ENCODE measurements around the gene TSPAN3.

TSPAN3 gene

GRCh38 chr15:77053709-77054108, 17.2 kb downstream of the TSPAN3 start:
- no peak for DNase-seq (ENCODE audit: low read depth in 3 of 3)

GRCh38 chr15:77052556-77052955, 18.4 kb downstream of the TSPAN3 start:
- DNase-seq (ENCODE audit: low read depth in 3 of 3) = no peak

GRCh38 chr15:77048135-77048876, 22.6 kb downstream of the TSPAN3 start:
- no peak for DNase-seq (ENCODE audit: low read depth in 3 of 3)

GRCh38 chr15:77046704-77047412, 24.1 kb downstream of the TSPAN3 start:
- DNase-seq (ENCODE audit: low read depth in 3 of 3) = no peak

GRCh38 chr15:77045985-77046384, 24.9 kb downstream of the TSPAN3 start:
- no peak for DNase-seq (ENCODE audit: low read depth in 3 of 3)

GRCh38 chr15:77044228-77045042, 26.5 kb downstream of the TSPAN3 start:
- DNase-seq (ENCODE audit: low read depth in 3 of 3) = no peak

- no peak for DNase-seq (ENCODE audit: low read depth in 3 of 3)
Measured at GRCh38 chr15:77042955-77043920, 27.7 kb downstream of the TSPAN3 start.

GRCh38 chr15:77042245-77042919, 28.5 kb downstream of the TSPAN3 start:
- no peak for DNase-seq (ENCODE audit: low read depth in 3 of 3)

GRCh38 chr15:77040673-77041072, 30.2 kb downstream of the TSPAN3 start:
- DNase-seq (ENCODE audit: low read depth in 3 of 3) = no peak

- no peak for DNase-seq (ENCODE audit: low read depth in 3 of 3)
Measured at GRCh38 chr15:77039848-77040247, 31.1 kb downstream of the TSPAN3 start.

GRCh38 chr15:77039217-77039533, 31.7 kb downstream of the TSPAN3 start:
- no peak for DNase-seq (ENCODE audit: low read depth in 3 of 3)

GRCh38 chr15:77038312-77039216, 32.3 kb downstream of the TSPAN3 start:
- no peak for DNase-seq (ENCODE audit: low read depth in 3 of 3)

GRCh38 chr15:77037388-77038209, 33.3 kb downstream of the TSPAN3 start:
- no peak for DNase-seq (ENCODE audit: low read depth in 3 of 3)

- DNase-seq (ENCODE audit: low read depth in 3 of 3) = no peak
Measured at GRCh38 chr15:77036537-77037387, 34.1 kb downstream of the TSPAN3 start.

GRCh38 chr15:77035999-77036471, 34.9 kb downstream of the TSPAN3 start:
- DNase-seq (ENCODE audit: low read depth in 3 of 3) = no peak

- no peak for DNase-seq (ENCODE audit: low read depth in 3 of 3)
Measured at GRCh38 chr15:77035584-77035983, 35.3 kb downstream of the TSPAN3 start.

GRCh38 chr15:77034695-77035489, 36.0 kb downstream of the TSPAN3 start:
- peak in 1 of 3 experiments; percentile 43 for DNase-seq (ENCODE audit: low read depth in 3 of 3)

All from stimulated activated CD4-positive, alpha-beta T cell treated with anti-CD3 and anti-CD28 coated beads, TNF-alpha, amount 100 ng/mL, for 24 hours (primary cell).